ENCODE measurements around the gene SLC28A3.

Gene SLC28A3

DNA sequence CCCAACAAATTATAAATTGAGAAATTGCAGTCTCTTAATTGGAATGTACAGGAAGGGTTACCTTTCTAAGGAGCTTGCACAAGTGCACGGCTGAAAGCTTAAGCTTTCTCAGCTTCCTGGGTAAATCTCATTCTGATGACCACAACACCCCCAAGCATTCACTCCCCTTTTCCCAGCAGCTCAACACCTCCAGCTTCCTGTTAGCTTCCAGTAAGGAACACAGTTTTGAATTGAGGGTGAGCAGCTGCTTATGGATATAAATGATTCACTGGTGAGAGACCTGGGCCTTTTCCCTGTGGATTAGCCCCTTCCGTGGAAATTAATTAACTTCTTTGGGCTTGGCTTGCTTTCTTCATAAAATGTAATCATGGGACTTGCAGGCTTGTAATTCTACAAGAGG lies 101.2 kb downstream of the SLC28A3 start:
- no peak for DNase-seq (ENCODE audit: low read depth in 3 of 3)

DNA sequence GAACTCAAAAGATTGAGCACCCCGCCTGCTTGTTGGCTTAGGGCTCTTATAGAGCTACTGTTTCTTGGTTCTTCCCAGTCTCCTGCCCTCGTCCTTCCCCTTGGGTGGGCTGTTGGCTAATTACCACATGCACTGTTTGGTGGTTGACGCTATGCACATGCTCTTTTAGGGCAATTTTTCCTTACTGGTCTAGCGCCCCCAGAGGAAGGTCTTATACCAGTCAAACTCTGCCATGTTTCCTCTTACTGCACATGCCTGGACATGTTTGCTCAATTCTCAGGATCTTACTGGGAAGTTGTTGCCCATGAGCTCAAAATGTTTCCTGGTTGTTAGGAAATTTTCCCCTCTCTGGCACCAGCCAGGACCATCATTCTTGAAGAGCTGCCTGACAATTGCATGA lies 101.9 kb downstream of the SLC28A3 start:
- no peak for DNase-seq (ENCODE audit: low read depth in 3 of 3)

DNA sequence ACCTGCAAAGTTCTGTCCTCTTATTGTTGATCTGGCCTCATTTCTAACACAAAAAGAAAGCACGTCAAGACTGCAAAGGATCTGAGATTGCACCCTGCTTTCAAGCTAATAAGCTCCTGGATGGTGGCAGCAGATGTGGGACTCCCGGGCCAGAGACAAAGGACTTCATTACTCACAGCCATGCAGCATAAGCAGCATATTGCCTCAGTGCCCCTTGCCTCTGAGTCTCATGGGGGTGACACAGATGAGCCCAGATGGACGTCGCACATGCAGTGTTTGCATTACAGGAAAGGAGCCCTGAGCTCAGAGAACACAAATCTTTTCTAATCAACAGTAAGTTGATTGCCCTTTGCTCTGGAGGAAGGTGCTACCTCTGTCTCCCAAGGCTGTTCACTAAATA lies 105.0 kb downstream of the SLC28A3 start:
- DNase-seq (ENCODE audit: low read depth in 3 of 3): no peak

DNA sequence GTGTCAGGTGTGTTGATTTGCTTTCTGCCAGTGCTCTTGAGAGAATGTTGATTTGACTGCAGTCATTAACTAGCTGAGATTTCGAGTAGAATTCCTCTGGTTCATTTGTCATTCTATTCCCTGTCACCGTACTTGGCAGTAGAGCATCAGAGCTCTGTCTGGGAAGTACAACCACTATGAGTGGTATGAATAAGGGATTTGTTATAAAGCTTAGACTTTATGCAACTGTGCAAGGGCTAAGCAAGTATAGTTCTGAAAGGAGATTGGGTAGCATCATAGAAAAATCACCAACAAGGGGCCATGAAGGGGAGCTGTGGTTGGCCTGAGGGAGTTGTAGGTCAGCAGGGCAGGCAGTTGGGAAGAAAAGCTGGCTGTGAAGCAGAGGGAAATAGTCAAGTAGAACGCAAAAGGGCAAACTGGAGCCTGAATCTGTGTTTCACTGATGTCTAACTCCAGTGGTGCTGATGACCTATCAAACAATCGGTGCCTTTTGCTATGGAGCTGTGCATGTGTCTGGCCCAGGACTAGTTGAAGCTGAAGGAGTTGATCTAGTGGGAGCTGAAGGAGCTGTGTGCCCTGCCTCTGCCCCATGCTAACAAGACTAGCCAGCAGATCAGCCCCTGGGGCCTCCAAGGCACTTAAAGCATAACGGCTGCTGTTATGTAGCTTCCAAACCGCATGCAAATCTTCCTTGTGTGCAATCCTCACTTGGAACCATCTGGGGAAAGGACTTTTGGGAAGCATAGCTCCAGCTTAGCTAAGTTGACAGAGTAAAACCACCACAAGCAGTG lies 110.0 kb downstream of the SLC28A3 start:
- no peak for DNase-seq (ENCODE audit: low read depth in 3 of 3)

DNA sequence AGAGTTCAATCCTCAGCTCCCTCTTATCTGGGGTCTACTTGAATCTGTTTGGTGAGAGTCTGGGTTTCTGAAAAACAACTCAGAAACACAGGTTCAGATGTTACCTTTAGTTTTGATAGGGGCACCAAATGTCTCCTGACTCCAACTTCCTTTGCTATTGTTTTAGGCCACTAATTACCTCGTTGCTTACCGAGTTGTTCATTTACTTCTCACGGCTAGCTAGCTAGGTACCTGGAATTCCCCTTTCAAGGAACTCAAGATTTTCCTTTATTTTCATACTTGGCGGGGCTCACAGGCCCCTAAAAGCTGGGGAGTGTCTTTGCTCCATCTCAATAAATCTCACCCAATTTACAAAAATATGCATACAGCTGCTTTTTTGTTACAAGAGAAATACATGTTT lies 111.4 kb downstream of the SLC28A3 start:
- DNase-seq (ENCODE audit: low read depth in 3 of 3): no peak

DNA sequence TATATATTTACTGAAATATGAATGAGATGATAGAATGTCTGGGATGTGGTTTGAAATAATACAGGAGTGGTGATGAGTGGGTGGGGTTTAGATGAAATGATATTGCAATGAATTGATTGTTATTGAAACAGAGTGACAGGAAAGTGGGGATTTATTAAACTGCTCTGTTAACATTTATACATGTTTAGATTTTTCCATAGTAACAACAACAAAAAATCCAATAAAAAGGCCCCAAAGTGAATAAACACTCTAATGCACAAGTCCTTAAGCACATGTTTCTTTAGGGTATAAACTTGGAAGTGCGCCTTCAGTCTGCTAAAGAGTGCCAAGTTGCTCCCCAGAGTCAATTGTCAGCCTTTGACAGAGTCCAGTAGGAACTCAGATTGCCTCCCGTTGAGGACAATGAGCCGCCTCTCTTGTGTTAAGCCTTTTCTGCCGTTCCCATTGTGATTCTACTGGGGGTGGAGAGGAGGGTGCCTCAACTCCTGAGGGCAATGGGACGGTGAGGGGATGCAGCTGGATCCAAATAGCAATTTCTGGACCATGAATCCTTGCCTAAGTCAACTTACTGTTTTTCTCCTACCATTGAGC lies 112.3 kb downstream of the SLC28A3 start:
- no peak for DNase-seq (ENCODE audit: low read depth in 3 of 3)

DNA sequence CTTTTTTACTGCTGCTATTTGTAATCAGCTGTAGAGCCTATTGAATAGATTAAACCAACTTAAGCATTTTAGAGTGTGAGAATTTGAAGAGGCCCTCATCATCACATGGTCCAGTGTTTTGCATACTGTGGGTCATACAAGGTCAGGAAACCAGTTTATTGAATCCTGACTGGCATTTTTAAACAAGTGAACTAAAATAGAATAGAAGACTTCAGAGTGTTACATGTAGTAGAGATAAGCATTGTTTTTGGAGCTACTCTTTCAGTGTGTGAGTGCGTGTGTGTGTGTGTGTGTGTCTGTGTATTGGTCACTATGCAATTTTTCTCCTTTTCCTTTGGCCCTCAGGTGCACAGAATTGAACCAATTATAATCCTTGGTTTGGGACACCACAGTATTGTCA lies 114.4 kb downstream of the SLC28A3 start:
- DNase-seq (ENCODE audit: low read depth in 3 of 3): no peak

Measured in stimulated activated CD4-positive, alpha-beta T cell treated with anti-CD3 and anti-CD28 coated beads, TNF-alpha, amount 100 ng/mL, for 48 hours (primary cell).